Mammary microvascular endothelial cell (primary cell): ENCODE results near the gene ZFC3H1. TPM values are rescaled to one million over a fixed set of nuclear protein-coding genes. Genes with fewer than 3 reads are reported as not detected.

ENCODE experiments used
- total RNA-seq: library from RNA; depleted of rRNA; stranded (reverse); fragments of >200 nt; gene quantifications from 2 replicates; pipeline ENCODE4 v1.2.3, GENCODE V29; 2015

Gene ZFC3H1, protein sequence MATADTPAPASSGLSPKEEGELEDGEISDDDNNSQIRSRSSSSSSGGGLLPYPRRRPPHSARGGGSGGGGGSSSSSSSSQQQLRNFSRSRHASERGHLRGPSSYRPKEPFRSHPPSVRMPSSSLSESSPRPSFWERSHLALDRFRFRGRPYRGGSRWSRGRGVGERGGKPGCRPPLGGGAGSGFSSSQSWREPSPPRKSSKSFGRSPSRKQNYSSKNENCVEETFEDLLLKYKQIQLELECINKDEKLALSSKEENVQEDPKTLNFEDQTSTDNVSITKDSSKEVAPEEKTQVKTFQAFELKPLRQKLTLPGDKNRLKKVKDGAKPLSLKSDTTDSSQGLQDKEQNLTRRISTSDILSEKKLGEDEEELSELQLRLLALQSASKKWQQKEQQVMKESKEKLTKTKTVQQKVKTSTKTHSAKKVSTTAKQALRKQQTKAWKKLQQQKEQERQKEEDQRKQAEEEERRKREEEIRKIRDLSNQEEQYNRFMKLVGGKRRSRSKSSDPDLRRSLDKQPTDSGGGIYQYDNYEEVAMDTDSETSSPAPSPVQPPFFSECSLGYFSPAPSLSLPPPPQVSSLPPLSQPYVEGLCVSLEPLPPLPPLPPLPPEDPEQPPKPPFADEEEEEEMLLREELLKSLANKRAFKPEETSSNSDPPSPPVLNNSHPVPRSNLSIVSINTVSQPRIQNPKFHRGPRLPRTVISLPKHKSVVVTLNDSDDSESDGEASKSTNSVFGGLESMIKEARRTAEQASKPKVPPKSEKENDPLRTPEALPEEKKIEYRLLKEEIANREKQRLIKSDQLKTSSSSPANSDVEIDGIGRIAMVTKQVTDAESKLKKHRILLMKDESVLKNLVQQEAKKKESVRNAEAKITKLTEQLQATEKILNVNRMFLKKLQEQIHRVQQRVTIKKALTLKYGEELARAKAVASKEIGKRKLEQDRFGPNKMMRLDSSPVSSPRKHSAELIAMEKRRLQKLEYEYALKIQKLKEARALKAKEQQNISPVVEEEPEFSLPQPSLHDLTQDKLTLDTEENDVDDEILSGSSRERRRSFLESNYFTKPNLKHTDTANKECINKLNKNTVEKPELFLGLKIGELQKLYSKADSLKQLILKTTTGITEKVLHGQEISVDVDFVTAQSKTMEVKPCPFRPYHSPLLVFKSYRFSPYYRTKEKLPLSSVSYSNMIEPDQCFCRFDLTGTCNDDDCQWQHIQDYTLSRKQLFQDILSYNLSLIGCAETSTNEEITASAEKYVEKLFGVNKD (N-terminal part only)
- 7.7 and 8.9 TPM in 2 replicates for total RNA-seq

DNA sequence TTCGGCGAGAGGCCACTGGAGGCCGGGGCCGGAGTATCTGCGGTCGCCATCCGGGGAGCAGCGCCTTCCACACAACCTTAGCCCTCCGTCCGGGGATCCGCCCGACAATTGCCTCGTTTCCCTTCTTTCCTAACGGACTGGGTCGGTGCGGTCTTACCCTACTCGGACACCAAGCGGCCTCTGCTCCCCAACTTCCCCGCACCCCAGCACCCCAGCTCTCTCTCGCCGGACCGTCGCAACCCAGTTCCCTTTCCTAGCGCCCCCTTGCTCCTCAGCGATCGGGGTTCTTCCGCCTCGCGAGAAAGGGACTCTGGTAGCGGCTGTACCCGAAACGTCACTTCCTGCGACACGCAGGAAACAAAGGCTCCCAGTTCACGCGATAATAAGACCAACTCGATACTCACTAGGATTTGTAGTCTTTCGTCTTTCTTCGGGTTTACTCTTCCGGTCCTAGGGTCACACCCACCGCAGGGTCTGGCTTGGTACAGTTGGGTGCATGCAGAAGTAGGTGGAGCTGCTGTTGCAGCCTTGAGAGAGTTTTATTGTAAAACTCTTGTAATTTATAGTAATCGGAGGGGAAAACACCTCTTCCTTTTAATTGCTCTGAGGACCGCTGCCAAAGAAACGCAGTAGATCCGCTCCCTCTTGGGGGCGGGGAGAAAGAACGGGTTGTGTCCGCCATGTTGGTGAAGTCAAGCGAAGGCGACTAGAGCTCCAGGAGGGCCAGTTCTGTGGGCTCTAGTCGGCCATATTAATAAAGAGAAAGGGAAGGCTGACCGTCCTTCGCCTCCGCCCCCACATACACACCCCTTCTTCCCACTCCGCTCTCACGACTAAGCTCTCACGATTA is at the start of gene ZFC3H1, which contains the start of gene THAP2:
Gene ZFC3H1 (minus strand): TSS at position 288 of the 850 bp plus-strand sequence. CDS start 238 bp downstream, at position 50.
Gene THAP2 (plus strand): TSS at position 741 of the 850 bp plus-strand sequence. CDS start 209 bp downstream, outside the sequence.

GRCh38 chr12:71685914-71686657 is 22.4 kb upstream of the ZFC3H1 start, which contains the start of gene TMEM19:
TMEM19 (plus strand) TSS chr12:71686082; CDS start chr12:71686681, 599 bp downstream.

Other genes starting within 250 kb of the ZFC3H1 start
- not detected in 2 replicates for gene LGR5, start 224.1 kb downstream of the ZFC3H1 start, total RNA-seq
- 2.1 and 4.1 TPM in 2 replicates for gene THAP2, start 453 bp upstream of the ZFC3H1 start, total RNA-seq
- gene TMEM19, start 22.2 kb upstream of the ZFC3H1 start, total RNA-seq, result 16.6 and 24.4 TPM in 2 replicates
- 26.3 and 30.5 TPM in 2 replicates for gene RAB21, start 91.0 kb upstream of the ZFC3H1 start, total RNA-seq
- 12.8 and 15.1 TPM in 2 replicates for gene TBC1D15, start 175.9 kb upstream of the ZFC3H1 start, total RNA-seq